ENCODE data around the gene EPM2A.

DNA sequence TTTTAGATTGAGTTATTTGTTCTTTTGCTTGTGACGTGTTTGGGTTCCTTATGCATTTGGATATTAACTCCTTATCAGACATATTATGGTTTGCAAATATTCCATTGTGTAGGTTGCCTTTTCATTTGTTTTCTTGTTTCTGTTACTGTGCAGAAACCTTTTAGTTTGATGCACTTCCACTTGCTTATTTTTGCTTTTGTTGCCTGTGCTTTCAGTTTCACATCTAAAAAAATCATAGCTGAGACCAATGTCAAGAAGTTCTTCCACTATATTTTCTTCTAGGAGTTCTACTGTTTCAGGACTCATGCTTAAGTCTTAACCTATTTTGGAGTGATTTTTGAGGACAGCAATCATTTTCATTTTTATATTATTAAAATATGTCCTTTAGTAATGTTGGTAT lies 113.5 kb downstream of the EPM2A start:
- TF ChIP-seq, protein P1, sequence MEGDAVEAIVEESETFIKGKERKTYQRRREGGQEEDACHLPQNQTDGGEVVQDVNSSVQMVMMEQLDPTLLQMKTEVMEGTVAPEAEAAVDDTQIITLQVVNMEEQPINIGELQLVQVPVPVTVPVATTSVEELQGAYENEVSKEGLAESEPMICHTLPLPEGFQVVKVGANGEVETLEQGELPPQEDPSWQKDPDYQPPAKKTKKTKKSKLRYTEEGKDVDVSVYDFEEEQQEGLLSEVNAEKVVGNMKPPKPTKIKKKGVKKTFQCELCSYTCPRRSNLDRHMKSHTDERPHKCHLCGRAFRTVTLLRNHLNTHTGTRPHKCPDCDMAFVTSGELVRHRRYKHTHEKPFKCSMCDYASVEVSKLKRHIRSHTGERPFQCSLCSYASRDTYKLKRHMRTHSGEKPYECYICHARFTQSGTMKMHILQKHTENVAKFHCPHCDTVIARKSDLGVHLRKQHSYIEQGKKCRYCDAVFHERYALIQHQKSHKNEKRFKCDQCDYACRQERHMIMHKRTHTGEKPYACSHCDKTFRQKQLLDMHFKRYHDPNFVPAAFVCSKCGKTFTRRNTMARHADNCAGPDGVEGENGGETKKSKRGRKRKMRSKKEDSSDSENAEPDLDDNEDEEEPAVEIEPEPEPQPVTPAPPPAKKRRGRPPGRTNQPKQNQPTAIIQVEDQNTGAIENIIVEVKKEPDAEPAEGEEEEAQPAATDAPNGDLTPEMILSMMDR (IDR thresholded peaks at IDR 0.05), result no peak
- TF ChIP-seq, protein P2, sequence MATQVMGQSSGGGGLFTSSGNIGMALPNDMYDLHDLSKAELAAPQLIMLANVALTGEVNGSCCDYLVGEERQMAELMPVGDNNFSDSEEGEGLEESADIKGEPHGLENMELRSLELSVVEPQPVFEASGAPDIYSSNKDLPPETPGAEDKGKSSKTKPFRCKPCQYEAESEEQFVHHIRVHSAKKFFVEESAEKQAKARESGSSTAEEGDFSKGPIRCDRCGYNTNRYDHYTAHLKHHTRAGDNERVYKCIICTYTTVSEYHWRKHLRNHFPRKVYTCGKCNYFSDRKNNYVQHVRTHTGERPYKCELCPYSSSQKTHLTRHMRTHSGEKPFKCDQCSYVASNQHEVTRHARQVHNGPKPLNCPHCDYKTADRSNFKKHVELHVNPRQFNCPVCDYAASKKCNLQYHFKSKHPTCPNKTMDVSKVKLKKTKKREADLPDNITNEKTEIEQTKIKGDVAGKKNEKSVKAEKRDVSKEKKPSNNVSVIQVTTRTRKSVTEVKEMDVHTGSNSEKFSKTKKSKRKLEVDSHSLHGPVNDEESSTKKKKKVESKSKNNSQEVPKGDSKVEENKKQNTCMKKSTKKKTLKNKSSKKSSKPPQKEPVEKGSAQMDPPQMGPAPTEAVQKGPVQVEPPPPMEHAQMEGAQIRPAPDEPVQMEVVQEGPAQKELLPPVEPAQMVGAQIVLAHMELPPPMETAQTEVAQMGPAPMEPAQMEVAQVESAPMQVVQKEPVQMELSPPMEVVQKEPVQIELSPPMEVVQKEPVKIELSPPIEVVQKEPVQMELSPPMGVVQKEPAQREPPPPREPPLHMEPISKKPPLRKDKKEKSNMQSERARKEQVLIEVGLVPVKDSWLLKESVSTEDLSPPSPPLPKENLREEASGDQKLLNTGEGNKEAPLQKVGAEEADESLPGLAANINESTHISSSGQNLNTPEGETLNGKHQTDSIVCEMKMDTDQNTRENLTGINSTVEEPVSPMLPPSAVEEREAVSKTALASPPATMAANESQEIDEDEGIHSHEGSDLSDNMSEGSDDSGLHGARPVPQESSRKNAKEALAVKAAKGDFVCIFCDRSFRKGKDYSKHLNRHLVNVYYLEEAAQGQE (IDR thresholded peaks at IDR 0.05; ENCODE audit: insufficient read depth in 1 of 2, low read depth in 2 of 2, low read length in 1 of 2), result no peak
- TF ChIP-seq TCF7L2 (IDR thresholded peaks at IDR 0.05; ENCODE audit: low read depth, low read length) (no peak), POLR2AphosphoS5 (IDR thresholded peaks at IDR 0.05; ENCODE audit: low read depth, low read length) (no peak), SIN3A (IDR thresholded peaks at IDR 0.05; ENCODE audit: borderline replicate concordance, insufficient read depth, low read depth, low read length) (no peak)
